Measurements from ENCODE around the gene SPPL2C.

SPPL2C gene

DNA sequence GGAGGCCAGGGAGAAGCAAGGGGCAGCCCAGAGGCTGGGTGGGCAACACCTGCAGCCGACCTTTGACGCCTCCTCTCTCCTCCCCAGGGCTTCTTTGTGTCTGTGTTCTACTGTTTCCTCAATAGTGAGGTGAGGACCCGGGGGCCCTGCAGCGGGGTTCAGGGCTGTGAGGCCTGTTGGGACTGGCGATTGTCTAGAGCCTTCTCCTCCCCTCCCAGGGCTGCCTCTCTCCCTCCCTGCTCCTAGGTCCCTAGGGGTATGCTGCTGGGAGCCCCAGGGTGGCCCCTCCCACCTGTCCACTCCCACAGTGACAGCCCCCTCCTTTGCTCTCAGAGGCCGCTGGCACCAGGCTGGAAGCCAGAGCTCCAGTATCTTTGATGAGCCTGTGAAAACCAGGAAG is 10.8 kb upstream of the SPPL2C start:
- DNase-seq = no peak

DNA sequence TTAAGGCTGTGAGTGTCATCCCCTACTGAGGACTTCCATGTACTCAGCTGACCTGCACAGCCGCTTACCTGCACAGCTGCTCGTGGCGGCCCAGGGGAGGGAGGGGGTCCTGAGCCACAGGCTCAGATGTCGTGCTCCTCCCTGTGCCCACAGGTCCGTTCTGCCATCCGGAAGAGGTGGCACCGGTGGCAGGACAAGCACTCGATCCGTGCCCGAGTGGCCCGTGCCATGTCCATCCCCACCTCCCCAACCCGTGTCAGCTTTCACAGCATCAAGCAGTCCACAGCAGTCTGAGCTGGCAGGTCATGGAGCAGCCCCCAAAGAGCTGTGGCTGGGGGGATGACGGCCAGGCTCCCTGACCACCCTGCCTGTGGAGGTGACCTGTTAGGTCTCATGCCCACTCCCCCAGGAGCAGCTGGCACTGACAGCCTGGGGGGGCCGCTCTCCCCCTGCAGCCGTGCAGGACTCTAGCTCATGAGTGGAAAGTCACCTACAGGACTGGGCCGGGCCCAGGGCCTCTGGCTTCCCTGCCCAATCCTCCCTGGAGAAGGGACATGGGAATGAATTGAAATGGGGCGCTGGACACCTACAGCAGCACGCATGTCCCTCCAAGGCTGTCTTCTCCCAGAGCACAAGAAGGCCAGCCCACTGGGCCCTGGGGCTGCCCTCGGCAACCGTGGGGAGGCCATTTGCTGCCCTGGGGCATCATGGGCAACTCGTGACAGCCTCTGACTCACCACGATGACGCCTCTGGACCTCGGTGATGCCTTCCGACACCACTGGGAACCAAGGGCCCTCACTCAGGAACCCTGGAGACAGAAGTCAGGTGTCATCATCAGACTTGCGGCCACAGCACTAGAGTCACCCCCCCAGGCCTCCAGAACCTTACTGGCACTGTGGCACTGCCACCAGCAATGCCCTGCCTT is 9.9 kb upstream of the SPPL2C start:
- DNase-seq = no peak

DNA sequence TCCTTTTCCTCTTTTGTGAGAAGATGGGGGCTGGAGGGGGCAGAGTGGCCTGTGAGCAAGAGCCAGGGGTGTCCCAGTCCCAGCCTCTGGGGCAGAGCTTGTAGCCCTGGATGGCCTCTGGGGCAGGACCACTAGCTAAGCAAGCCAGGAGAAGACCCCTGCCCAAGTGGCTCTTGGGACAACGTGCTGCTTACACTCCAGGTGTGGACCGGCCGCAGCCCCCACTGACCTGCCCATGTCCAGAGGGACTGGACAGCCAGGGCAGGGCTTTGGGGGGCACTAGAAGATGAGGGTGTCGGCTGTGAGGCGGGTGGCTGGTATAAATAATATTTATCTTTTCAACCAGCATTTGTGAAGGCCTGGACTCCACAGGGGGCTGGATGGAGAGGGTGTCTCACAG is 9.2 kb upstream of the SPPL2C start:
- DNase-seq = no peak

DNA sequence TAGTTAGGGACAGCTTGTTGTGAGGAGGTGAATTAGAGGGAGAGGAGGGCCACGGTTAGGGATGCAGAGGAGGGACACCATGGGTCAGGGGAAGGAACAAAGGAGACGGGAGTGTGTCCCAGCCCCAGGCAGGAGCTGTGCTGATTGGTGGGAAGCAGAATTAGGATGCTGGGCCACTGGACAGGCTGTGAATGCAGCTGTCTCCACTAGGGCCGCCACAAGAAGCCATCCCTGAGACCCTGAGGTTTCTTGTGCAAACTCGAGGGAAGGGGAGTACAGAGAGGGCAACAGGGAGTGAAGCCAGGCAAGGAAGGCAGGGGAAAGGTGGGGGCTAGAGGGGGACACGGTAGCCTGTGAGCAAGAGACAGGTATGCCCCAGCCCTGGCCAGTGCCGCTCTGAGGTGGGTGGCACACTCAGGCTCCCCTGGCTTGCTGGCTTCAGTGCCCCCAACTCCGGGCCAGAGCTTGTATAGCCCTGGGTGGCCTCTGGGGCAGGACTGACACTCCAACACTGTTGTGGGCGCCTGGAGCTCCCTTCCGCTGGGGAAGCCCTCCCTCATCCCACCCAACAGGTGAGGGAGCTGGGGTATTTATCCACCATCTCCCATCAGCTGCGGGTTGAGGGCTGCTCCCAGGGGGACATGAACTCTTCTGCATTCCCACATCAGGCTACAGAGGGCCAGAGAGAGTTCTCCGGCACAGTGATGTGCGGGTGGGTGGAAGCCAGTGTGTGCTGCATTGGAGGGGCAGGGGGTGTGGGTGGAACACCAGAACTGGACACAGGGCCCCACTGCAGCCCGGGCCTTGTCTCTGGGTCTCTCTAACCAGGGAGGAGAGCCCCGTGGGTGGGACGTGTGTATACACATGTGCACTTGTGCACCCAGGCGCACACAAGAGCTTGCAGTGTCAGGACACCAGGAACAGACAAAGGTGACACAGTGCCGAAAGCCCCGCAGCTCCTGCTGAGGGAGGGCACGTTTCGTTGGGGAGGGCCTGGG is 8.3 kb upstream of the SPPL2C start:
- DNase-seq = no peak

DNA sequence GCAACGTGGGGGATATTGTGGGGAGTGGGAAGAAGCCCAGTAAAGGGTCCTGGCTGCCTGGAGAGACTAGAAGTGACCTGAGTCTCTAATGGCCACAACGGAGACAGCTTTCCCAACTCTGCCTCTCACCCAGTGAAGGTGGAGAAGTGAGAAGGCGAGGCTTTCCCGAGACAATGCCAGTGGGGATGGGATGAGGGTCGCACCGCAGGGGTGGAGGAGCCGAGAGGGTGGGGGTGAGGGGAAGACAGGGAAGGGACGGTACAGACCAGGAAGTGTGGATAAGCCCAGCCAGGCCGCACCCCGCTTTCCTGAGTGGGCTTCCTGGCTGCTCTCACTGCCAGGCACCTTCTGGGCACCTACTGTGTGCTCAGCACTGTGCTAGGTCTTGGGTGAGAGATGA is 7.5 kb upstream of the SPPL2C start:
- no peak for DNase-seq

DNA sequence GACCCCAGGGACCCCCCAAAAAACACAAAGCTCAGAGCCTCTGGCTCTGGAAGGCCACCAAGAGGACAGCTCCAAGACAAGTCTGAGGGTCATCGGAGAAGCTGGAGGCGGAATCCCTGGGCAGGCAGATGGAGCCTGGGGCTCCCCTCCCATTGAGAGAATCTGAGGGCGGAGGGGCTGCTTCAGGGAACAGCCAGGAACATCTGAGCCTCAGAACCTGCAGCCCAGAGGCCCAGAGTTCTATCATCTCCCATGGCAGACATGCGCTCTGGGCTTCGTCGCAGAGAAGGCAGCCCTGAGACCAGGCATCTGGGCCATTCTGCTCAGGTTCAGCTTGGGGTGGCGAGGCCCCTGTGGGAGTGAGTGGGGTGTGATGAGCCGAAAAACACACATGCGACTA is 7.1 kb upstream of the SPPL2C start:
- DNase-seq = no peak

DNA sequence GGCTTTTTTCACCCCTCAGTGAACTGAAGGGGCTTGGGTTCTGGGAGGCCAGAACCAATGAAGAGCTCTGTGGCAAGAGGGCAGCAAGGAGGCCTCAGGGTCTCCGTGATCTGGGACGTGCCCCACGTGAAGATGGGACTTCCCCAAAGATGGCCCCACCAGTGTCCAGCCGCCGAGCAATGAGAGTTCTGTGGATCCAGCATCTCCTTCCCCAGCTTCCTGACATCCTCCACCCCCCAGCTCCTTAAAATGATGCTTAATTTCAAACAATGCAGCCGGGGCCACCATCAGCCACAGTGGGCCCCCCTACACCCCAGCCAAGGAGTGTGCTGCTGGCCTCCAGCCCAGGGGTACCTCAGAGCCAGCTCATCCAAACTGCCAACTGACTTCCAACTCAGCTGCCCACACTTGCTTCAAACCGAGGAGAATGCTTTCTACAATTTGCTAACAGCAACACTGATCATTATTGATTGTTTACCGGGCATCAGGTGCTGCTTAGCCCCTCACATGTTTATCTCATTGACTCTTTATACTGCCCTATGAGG is 5.9 kb upstream of the SPPL2C start:
- no peak for DNase-seq

DNA sequence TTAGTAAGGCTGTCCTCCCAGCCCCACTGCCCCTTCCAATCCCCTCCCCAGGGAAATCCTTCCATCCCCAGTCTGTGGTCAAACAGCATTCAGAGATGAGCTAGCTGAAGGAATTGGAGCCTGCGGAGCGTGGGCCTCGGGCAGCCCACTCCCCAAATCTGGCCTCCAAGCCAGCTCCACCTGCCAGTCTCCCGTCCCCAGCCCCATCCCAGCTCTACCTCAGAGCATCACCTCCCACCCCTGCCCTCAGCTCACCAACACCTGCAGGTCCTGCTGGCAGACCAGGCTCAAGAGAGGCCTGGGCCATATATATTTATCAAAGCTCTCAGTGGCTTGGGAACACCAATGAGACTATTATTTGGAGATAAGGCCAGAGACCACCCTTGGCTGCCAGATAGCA is 5.2 kb upstream of the SPPL2C start:
- no peak for DNase-seq

DNA sequence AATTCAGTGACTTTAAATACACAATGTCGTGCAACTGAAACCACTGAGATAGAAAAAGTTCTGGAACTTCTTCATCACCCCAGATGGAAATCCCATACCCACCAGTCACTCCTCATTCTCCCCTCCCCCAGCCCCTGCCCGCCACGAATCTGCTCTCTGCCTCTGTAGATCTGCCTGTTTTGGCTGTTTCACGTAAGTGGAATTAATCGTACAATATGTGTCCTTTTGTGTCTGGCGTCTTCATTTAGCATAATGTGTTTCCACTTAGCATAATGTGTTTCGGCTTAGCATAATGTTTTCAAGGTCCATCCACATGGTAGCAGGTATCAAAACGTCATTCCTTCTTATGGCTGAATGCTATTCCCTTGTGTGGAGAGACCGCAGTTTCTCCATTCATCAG is 3.5 kb upstream of the SPPL2C start:
- no peak for DNase-seq

DNA sequence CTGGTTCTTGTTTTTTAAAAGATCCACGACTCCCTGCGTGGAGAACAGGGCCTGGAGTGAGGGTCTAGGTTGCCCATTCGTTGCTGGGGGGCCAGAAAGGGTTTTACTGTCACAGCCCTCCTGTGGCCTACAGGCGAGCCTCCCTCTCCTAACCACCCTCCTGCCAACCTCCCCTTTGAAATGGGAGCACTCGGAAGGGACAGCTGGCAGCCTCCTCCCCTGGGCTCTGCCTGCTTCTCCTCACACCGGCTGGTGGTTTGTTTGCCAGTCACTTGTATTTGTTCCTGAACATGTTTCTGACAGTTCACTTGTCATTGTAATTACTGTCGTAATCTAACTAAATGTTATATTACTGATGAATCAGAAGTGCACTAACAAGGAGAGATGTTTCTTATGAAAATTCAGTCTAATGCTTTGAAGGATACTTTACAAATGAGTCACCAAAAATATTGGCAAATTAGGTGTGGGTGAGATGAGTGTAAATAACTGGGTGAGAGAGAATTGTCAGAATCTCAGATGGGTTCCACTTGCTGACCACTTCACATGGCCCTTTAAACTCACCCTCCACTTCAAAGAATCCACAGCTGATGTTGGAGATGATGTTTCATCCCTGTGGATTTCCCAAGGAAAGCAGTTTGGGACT is 2.7 kb upstream of the SPPL2C start:
- DNase-seq = peak; percentile 64

DNA sequence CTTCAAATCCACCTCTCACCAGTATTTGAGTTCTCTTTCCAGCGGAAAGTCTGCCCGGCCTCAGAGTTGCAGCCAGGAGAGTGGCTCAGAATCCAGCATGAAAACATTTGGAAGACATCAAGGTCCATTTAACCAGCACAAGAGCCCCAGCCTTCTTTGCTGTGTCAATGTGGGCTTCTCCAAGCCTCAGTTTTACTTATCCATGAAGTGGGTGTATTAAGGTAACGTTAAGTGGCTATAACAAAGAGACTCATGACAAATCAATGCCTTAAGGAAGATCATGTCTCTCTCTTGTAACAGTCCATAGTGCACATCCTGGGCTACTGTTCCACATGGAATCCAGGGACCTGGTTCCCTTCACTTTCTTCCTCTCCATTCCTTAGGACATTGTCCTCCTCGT is 959 bp upstream of the SPPL2C start:
- no peak for DNase-seq

DNA sequence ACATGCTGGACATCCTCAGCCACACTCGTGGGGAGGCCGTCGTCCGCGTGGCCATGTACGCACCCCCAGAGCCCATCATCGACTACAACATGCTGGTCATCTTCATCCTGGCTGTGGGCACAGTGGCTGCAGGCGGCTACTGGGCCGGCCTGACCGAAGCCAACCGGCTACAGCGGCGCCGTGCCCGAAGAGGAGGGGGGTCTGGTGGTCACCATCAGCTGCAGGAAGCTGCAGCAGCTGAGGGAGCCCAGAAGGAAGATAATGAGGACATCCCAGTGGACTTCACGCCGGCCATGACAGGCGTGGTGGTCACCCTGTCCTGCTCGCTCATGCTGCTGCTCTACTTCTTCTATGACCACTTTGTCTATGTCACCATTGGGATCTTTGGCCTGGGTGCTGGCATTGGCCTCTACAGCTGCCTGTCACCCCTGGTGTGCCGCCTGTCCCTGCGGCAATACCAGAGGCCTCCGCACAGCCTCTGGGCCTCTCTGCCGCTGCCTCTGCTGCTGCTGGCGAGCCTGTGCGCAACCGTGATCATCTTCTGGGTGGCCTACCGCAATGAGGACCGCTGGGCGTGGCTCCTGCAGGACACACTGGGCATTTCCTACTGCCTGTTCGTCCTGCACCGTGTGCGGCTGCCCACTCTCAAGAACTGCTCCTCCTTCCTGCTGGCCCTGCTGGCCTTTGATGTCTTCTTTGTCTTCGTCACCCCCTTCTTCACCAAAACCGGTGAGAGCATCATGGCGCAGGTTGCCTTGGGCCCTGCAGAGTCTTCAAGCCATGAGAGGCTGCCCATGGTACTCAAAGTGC is 900 bp downstream of the SPPL2C start:
- no peak for DNase-seq

DNA sequence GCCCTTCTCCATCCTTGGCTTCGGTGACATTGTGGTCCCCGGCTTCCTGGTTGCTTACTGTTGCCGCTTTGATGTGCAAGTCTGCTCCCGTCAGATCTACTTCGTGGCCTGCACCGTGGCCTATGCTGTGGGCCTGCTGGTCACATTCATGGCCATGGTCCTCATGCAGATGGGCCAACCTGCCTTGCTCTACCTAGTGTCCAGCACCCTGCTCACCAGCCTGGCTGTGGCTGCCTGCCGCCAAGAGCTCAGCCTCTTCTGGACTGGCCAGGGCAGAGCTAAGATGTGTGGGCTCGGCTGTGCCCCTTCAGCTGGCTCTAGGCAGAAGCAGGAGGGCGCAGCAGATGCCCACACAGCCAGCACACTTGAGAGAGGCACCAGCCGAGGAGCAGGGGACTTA is 1.5 kb downstream of the SPPL2C start:
- no peak for DNase-seq

DNA sequence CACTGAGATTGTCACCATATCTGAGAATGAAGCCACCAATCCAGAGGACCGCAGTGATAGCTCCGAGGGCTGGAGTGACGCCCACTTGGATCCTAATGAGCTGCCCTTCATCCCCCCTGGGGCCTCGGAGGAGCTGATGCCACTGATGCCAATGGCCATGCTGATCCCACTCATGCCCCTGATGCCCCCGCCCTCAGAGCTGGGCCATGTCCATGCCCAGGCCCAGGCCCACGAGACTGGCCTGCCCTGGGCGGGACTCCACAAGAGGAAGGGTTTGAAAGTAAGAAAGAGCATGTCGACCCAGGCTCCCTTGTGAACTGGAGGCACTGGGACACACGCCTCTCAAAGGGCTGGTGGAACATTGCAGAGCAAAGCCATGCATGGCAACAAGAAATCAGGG is 2.0 kb downstream of the SPPL2C start:
- no peak for DNase-seq

DNA sequence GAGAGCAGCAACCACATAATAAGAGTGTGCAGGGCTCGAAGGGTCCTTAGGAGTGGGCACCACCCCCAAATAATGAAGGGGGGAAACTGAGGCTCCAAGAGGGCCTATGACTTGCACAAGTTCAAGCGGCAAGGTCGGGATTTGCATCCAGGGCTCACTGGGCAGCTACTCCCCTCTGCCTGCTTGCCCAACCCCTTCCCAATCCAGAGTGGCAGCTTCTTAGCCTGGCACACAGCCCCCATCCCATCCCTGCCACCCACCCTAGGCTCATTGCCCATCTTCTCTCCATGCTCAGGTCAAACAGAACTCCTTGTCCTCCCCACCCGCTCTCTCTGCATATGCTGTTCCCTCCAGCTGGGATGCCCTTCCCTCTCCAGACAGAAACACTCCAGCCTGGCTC is 2.4 kb downstream of the SPPL2C start:
- DNase-seq = no peak

DNA sequence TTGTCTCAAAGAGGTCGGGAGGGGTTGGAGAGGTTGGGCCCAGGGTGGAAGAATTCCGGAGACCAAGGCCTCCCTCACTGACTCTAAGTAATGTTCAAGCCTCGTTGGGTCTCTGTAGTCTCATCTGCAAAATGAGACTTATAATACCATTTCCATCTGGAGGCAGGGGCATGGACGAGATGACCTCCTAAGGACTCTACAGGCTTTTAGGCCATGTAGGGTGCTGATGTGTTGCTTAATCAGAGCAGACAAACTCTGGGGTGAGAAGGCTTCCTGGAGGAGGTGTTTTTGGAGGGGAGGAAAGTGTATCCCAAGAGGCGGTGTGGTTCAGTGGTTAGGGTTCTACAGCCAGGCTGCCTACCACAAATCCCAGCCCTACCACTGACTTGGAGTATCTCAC is 3.1 kb downstream of the SPPL2C start:
- no peak for DNase-seq

DNA sequence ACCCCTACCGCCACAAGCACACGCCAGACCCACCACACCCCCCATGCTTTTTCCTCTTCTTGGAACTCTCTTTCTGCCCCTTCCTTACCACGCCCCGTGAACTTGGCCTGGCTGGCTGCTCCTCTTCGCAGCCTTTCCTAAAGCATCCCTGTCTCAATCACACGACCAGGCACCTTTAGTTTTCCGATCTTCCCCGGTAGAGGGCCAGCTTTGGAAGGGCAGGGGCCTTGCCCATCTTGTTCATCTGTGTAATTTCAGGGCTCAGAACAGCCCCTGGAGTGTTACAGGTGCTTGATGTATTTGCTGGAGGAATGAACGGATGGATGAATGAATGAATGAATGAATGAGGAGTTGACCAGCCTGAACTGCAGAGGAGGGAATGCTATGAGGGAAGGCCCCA is 3.7 kb downstream of the SPPL2C start:
- DNase-seq = no peak

DNA sequence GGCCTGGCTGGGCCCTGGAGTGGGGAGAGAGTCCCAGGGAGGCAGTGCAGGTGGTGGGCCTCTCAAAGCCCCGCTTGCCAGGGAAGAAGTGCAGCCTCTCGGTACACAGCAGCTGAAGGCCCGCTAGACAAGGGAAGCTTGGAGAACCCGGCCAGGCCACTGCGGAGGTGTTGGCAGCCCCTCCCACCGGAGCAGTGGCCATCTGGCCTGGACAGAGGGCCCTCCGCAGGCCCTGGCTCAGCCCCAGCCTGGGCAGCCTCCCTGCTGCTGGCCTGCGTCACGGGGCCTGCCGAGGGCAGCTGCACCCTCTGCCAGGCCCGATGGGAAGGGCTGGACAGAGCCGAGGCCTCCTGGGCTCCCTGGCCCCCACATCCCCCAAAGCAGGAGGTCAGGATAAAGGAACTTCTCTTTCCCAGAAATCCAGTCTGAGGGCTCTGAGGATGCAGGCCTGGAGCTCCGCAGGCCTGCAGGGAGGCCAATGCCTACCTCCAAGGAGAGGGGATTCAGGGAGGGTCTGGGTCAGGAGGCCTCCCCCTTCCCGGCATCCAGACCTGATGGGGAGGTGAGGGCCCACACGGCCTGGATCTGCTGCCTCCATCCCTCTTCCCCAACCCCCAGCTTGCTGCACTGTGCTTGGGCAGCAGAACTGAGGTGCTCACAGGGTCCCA is 4.3 kb downstream of the SPPL2C start:
- no peak for DNase-seq

DNA sequence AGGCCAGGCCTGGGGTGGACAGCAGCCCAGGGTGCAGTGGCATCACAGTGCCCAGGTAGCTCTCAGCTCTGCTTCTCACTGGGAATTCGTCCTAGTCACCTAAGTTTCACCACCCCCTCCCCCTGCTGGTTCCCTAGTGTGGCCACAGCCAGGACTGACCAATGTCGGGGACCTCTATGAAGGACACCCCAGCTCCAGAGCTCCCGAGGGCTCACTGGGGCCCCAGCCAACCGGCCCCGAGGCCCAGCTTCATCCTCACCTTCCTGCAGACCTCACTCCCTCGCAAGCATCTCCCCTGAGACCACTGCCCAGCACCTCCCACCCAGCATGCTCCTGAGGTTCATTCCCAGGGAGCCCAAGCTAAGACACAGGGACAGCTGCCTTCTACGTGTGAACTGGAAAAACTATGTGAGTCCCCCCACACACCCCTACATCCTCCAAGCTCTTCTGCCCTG is 4.9 kb downstream of the SPPL2C start:
- no peak for DNase-seq

DNA sequence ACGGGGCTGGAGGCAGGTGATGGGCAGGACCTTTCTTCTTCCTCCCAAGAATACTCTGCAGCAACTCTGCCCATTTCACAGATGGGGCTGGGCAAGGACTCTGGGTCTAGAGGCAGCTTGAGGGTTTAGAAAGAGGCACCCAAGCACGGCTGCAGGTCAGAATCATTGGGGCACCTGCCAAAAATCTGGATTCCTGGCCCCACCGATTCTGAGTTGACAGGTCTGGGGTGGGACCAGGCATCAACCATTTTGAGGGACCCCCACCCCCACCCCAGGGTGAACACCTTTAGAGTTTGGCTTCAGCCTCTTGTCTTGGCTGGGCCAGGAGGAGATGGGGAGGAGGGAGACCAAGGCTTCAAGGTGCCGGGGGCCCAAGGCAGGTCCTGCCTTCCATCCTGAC is 5.3 kb downstream of the SPPL2C start:
- DNase-seq = no peak

DNA sequence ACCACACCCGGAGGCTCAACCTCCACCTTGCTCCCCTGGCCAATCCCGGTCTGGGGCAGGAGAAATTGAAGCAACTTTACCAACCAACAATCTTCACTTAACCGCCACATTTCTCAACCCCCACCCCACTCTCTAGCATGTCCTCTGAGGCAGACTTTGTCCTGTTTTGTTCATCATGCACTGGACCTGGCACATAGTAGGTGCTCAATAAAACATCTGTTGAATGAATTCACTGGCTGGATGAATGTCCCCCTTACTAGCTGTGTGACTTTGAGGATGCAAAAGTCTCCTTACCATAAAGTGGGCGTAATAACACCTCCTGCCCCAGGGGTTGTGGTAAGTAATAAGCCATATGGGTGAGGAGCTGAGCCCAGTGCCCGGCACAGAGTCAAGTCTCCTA is 5.8 kb downstream of the SPPL2C start:
- no peak for DNase-seq

DNA sequence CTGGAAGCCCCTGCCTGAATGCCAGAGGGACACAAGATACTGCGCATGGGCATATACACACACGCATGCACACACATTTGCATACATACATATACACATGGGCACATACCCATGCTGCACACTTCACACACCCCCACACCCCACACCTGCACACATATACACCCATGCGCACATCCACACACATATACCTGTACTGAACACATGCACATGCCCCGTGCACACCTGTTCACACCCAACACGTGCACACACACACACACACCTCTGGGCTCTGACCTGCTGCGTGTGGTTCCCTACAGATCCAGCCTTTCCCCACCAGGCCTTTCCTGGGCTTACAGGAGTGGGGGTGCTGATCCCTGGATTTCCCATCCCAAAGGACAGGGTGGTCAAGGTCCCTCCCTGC is 6.3 kb downstream of the SPPL2C start:
- no peak for DNase-seq

All from DMS153 (cell line).